Fibroblast of skin of right biceps (primary cell): ENCODE data around the gene ZNF764.
A peak's percentile ranks its signal among the peaks of the same experiment; 100 is the strongest.
"Not testable (repeated sequence)": the region's sequence is repeated elsewhere in the genome, so short reads cannot be mapped to it uniquely, and the experiment has no call there.

Experiments
- DNase-seq: peaks from one replicate; pipeline ENCODE4 v3.0.0-alpha.2; 2013

ZNF764 gene

DNA sequence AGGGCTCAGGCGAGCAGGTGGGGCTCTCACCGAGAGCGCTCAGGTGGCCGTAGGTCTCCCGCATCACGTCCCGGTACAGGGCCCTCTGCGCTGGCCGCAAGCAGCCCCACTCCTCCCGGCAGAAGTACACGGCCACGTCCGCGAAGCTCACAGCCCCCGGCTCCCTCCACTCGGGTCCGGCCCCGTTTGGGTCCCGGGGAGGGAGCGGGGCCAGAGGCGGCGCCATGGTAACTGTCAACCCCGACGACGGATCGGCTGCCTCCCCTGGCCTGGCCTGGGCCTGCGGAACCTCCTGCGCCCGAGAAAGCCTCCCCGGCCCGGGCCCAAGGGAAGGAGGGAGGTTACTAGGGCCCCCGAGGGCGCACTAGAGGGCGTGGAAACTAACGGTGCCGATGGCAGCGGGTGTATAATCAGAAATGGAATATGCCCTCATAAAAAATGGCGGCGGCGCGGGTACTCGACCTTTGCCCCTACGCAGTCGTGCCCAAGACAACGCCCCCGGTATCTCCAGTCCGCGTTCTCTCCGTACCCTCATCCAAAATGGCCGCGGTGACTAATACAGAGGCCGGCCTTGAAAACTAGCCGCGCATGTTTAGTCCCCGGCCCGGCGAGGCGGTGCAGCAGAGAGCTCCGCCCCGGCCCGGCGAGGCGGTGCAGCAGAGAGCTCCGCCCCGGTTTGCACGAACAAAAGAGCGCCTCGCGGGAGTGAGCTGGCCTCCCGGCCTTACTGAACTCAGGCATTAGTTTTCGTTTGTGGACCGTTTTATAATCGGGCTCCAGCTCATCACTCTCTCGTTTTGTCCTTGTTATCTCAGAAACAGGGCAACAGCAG is at the start of gene ZNF764:
Gene ZNF764 (minus strand): TSS at position 418 of the 832 bp plus-strand sequence. CDS start 192 bp downstream, at position 226.
- DNase-seq: peak; percentile 99

DNA sequence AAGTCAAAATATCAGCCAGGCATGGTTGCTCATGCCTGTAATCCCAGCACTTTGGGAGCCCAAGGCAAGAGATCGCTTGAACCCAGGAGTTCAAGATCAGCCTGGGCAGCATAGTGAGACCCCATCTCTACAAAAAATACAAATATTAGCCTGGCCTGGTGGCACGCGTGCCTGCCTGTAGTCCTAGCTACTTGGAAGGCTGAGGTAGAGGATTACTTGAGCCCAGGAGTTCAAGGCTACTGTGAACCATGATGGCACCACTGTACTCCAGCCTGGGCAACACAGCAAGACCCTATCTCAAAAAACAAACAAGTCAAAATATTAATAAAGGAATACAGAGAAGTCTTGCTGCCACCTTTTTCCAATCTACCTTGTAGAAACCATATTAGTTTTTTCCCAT is 47.8 kb upstream of the ZNF764 start:
- DNase-seq: no peak

DNA sequence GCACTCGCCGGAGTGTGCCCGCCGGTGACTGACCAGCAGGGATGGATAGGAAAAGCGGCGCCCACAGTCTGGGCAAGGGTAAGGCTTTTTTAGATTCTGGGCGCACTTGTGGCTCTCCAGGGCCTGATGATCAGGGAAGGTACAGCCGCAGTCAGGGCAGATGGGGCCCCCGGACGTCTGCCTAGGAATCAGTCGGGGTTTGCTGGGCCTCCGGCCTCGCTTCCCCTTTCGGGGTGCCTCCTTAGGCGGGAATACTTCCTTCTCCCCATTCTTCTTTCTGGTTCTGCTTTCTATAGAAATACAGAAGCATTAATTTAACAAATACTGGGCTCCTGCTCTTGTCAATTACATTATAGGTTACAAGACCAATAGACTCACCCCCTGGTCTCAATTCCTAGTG is 47.0 kb upstream of the ZNF764 start:
- DNase-seq: no peak

- no peak for DNase-seq
Measured at GRCh38 chr16:30604316-30604947, 46.3 kb upstream of the ZNF764 start.

DNA sequence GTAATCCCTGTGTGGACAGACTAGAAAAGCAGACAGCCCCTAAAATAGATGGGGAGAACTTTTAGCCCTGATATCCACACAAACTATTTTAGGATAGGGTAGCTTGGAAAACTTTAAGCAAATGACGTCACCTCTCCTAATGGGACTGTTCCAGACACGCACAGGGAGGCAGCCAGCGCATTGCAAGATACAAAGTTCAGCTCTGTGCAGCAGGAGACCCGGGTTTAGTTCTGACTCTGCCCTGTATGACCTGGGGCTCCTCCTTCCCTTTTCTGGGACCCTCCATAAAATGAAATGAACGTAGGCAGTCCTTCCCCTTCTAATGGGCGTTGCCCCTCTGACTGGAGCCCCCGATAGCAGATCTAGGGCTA is 45.8 kb upstream of the ZNF764 start:
- no peak for DNase-seq

- peak; percentile 20 for DNase-seq
Measured at GRCh38 chr16:30602616-30603277, 44.6 kb upstream of the ZNF764 start.

DNA sequence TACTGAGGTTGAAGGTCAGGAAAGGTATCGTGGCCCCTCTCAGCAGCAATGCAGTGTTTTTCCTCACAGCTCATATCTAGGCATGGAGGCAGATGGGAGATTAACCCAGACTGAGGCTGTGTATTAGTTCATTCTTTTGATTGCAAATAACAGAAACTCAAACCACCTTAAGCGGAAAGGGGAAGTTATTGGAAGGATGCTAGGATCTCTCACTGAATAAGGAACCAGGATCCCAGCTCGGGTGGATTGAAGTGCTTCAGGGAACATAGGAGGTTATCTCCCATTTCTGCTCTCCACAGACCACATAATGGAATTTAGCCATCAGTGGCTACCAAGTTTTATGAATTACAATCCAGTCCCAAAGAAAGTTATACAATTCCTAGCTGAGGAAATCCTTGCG is 43.8 kb upstream of the ZNF764 start:
- no peak for DNase-seq

GRCh38 chr16:30600929-30601328 is 42.8 kb upstream of the ZNF764 start:
- DNase-seq: no peak

- no peak for DNase-seq
Measured at GRCh38 chr16:30600215-30600614, 42.0 kb upstream of the ZNF764 start.

- no peak for DNase-seq
Measured at GRCh38 chr16:30592871-30593270, 34.7 kb upstream of the ZNF764 start.

GRCh38 chr16:30590869-30591268 is 32.7 kb upstream of the ZNF764 start:
- not testable (repeated sequence) for DNase-seq

DNA sequence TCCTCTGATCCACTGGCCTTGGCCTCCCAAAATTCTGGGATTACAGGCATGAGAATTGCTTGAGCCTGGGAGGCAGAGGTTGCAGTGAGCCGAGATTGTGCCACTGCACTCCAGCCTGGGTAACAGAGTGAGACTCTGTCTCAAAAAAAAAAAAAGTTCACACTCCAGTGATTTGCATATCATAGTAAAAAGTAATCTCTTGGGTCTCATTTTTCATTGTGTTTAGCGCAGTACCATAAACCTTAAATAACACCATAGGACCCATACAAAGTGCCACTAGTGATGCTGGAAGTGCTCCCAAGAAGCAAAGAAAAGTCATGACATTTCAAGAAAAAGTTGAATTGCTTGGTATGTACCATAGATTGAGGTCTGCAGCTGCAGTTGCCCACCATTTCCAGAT is 31.4 kb upstream of the ZNF764 start:
- not testable (repeated sequence) for DNase-seq

- DNase-seq: no peak
Measured at GRCh38 chr16:30588651-30589050, 30.5 kb upstream of the ZNF764 start.

DNA sequence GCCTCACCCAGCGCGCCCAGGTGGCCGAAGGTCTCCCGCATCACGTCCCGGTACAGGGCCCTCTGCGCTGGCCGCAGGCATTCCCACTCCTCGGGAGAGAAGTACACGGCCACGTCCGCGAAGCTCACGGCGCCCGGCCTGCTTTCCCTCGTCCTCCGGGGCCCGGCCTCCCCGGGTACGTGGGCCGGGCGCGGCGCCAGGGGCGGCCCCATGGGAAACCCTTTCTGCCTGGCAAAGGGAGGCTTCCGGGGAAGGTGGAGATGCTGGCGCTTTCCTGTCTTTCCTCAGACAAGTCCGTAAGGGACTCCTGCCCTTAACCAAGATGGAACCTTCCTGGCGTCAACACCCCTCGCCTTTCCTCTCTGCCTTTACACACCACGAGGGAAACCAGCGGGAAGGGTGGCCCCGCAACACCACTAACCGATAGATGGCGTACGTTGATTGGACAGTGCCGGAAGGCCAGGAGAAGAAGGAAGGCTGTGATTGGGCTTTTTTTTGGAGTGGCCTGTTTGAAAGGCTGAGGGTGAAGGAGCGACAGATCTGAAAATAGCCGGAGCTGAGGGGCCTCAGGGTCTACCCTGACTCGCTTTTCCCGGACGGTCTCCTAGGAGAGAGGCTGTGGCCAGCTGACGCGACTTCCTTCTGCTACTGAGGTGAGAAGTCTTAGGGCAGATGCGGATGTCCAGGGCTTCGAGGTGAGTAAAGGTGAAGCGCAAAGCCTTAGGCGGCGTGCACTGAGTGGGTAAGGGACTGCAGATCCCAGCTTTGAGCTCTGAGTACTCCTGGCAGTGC is 27.4 kb upstream of the ZNF764 start, which contains the start of gene ZNF785:
Gene ZNF785 (minus strand): TSS at position 298 of the 792 bp plus-strand sequence. CDS start 86 bp downstream, at position 212.
- DNase-seq: peak; percentile 99

GRCh38 chr16:30585022-30585399 is 26.8 kb upstream of the ZNF764 start:
- DNase-seq: peak; percentile 16

- DNase-seq: no peak
Measured at GRCh38 chr16:30582611-30583340, 24.6 kb upstream of the ZNF764 start.

- DNase-seq: no peak
Measured at GRCh38 chr16:30581457-30581856, 23.3 kb upstream of the ZNF764 start.

DNA sequence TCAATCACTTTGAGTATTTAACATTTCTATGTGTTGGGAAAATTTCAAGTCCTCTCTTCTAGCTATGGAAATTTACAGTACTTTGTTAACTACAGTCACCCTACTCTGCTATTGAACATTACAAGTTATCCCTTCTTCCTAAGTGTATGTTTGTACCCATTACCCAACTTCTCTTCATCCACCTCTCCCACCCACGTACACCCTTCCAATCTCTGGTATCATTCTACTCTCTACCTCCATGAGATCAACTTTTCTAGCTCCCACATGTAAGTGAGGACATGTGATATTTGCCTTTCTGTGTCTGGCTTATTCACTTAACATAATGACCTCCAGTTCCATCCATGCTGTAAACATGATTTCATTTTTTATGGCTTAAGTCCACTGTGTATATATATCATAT is 16.5 kb upstream of the ZNF764 start:
- no peak for DNase-seq

DNA sequence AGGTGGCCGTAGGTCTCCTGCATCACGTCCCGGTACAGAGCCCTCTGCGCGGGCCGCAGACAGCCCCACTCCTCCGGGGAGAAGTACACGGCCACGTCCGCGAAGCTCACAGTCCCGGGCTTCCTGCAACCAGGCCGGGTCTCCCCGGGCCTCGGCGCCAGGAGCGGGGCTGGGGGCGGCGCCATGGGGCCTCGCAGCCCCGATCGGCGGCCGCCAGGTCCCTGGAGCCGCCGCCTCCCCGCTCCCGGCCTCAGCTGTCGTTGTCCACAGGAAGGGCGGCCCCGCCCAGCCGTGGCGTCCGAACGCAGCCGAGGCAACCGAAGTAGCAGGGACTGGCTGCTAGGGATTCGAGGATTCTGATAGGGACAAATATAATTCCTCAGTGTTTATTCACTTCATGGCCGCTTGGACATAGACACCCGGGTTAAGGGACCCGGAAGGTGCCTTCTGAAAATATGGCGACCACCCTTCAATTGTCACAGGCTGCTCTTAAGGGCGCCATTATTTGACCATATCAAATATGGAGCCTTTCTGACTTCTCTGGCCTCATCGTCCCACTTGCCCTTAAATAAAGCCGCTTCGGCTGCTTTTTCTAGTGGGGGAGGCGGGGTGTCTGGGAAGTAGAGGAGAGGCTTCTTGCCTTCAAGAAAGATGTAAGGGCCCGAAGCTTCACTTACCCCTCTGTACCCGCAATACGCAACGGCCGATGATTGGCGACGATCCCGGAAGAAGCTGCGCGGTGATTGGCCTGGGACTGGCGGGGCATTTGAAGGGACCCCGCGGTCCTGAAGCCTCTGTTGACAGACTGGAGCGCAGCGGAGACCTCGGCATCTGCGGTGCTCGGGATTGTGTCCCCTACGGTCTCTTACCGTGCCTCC is 13.5 kb upstream of the ZNF764 start, which contains the start of gene ZNF688:
Gene ZNF688 (minus strand): TSS at position 270 of the 878 bp plus-strand sequence. CDS start 85 bp downstream, at position 185.
- peak; percentile 98 for DNase-seq

DNA sequence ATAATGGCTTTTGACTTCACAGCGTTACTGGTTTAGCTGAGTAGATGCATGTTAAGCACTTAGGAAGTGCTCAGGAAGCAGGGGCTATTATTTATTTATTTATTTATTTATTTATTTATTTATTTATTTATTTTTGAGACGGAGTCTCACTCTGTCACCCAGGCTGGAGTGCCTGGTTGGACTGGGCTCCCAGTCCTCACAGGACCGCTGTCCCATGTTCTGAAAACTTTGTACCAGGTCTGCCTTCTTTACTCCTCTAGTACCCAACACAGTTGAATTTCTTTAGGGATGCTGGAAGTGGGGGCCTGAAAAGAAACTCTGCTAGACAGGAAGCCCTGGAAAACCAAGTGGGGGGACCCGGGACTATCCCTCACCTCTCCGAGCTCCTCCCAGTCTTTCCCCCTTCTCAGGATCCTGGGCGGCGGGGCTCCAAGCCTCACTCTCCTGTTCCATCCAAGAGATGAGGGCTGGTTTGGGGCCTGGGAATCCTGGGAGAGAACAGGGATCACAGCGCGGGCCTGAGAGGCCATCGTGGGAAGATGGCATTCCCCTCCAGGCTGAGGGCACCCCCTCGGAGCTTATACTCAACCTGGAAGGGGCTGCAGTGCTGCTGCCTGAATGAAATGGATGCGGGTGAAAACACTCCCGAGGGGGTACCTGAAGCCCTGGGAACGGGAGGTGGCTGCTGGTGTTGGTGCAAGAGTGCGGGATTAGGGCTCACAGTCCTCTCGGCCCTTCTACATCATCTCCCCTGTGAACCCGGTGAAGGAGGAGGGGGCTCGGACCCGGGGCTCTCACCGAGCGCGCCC is 12.7 kb upstream of the ZNF764 start:
- peak; percentile 31 for DNase-seq
